MM.1S (cell line): Measurements from ENCODE around the gene TEAD4.

Experiments
- DNase-seq: peaks from one replicate; pipeline ENCODE4 v3.0.0-alpha.2; 2015
- H2AFZ ChIP-seq: fragments of 300-600 bp; sonication (generic); 2 replicates; pipeline ENCODE4 v1.6.0; 2016; ENCODE audit warnings: antibody characterized with exemption, low read length
- H3F3A ChIP-seq: fragments of 300-600 bp; sonication (generic); 2 replicates; pipeline ENCODE4 v1.6.1; 2016; ENCODE audit warnings: mild to moderate bottlenecking, antibody characterized with exemption, low read length, moderate library complexity, mixed read lengths; ENCODE audit not compliant: insufficient read depth
- H3K27ac ChIP-seq: fragments of 300-600 bp; sonication (generic); 2 replicates; pipeline ENCODE4 v1.5.1; 2016; ENCODE audit warnings: mild to moderate bottlenecking, low read length
- H3K27me3 ChIP-seq: fragments of 300-600 bp; sonication (generic); replicated peaks from 2 replicates; pipeline ENCODE4 v1.6.0; 2016; ENCODE audit warnings: low read length; ENCODE audit not compliant: insufficient read depth
- H3K36me3 ChIP-seq: fragments of 300-600 bp; sonication (generic); replicated peaks from 2 replicates; pipeline ENCODE4 v1.6.1; 2016; ENCODE audit warnings: mild to moderate bottlenecking, low read length, mixed read lengths; ENCODE audit not compliant: insufficient read depth
- H3K4me1 ChIP-seq: fragments of 300-600 bp; sonication (generic); 2 replicates; pipeline ENCODE4 v1.6.1; 2016; ENCODE audit warnings: low read length, mixed read lengths
- H3K4me2 ChIP-seq: fragments of 300-600 bp; sonication (generic); 2 replicates; pipeline ENCODE4 v1.6.0; 2016; ENCODE audit warnings: low read depth, low read length
- H3K4me3 ChIP-seq: fragments of 300-600 bp; sonication (generic); 2 replicates; pipeline ENCODE4 v1.5.1; 2016; ENCODE audit warnings: low read length, mixed read lengths
- H3K79me2 ChIP-seq: fragments of 300-600 bp; sonication (generic); 2 replicates; pipeline ENCODE4 v1.6.1; 2016; ENCODE audit warnings: mixed run types, low read length, mixed read lengths
- H3K9ac ChIP-seq: fragments of 300-600 bp; sonication (generic); 2 replicates; pipeline ENCODE4 v1.6.1; 2016; ENCODE audit warnings: low read length, mixed read lengths
- H3K9me2 ChIP-seq: fragments of 300-600 bp; sonication (generic); replicated peaks from 2 replicates; pipeline ENCODE4 v1.6.1; 2016; ENCODE audit warnings: mild to moderate bottlenecking, low read length, mixed read lengths; ENCODE audit not compliant: insufficient read depth
- H3K9me3 ChIP-seq: fragments of 300-600 bp; sonication (generic); replicated peaks from 2 replicates; pipeline ENCODE4 v1.6.1; 2016; ENCODE audit warnings: mild to moderate bottlenecking, low read length, mixed read lengths; ENCODE audit not compliant: insufficient read depth
- H4K20me1 ChIP-seq: fragments of 300-600 bp; sonication (generic); 2 replicates; pipeline ENCODE4 v1.6.1; 2016; ENCODE audit warnings: mild to moderate bottlenecking, low read length, moderate library complexity, mixed read lengths; ENCODE audit not compliant: insufficient read depth
- EZH2 ChIP-seq: fragments of 300-600 bp; sonication (generic); optimal IDR thresholded peaks from 2 replicates; pipeline ENCODE3; 2017; ENCODE audit warnings: low read depth, mild to moderate bottlenecking, antibody characterized with exemption, low read length, mixed read lengths
- EZH2phosphoT487 ChIP-seq: fragments of 300-600 bp; sonication (generic); IDR thresholded peaks from 2 replicates; pipeline ENCODE4 v1.6.1; 2018; ENCODE audit warnings: antibody characterized with exemption, low read length
- TF ChIP-seq, protein P1 (sequence below): fragments of 300-600 bp; sonication (generic); IDR thresholded peaks from 2 replicates; pipeline ENCODE4 v1.5.1; 2016; ENCODE audit warnings: antibody characterized with exemption, low read length, mixed read lengths

Gene TEAD4

DNA sequence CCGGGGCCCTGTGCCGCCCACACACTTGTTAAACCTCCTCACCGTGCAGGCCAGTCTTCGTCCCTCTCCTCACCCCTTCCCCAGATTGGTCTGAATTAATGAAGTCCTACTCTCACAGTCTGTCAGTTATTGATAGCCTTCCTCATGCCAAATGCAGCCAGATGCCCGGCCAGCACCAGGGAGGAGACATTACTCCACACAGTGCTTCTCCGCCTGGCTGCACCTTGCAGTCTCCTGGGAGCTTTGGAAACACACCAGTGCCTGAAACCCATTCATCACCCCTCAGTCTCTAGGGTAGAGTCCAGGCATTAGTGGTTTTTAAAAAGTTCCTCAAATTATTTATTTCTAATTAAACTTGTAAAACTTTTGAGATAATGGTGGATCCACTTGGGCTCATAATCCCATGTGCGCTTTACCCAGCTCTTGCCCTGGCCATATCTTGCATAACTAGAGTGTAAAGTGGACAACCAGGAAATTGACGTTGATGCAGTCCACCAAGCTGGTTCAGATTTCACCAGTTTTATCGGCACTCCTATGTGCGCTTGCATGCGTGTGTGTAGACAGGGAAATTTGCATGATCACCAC lies 79.8 kb downstream of the TEAD4 start:
- H2AFZ ChIP-seq = no peak overlapping the region
- H3K36me3 ChIP-seq = no peaks in the 10 kb centered on the region
- TF ChIP-seq EZH2 (no peak), EZH2phosphoT487 (no peak)
- TF ChIP-seq, protein P1, sequence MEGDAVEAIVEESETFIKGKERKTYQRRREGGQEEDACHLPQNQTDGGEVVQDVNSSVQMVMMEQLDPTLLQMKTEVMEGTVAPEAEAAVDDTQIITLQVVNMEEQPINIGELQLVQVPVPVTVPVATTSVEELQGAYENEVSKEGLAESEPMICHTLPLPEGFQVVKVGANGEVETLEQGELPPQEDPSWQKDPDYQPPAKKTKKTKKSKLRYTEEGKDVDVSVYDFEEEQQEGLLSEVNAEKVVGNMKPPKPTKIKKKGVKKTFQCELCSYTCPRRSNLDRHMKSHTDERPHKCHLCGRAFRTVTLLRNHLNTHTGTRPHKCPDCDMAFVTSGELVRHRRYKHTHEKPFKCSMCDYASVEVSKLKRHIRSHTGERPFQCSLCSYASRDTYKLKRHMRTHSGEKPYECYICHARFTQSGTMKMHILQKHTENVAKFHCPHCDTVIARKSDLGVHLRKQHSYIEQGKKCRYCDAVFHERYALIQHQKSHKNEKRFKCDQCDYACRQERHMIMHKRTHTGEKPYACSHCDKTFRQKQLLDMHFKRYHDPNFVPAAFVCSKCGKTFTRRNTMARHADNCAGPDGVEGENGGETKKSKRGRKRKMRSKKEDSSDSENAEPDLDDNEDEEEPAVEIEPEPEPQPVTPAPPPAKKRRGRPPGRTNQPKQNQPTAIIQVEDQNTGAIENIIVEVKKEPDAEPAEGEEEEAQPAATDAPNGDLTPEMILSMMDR = no peak
- H3K9ac ChIP-seq = no peak overlapping the region
- no peak overlapping the region for H3K4me3 ChIP-seq
- no peaks in the 10 kb centered on the region for H3K27me3 ChIP-seq
- DNase-seq = no peak
- no peaks in the 10 kb centered on the region for H3F3A ChIP-seq
- H3K27ac ChIP-seq = no peak overlapping the region
- H3K4me2 ChIP-seq = no peak overlapping the region
- H4K20me1 ChIP-seq = no peaks in the 10 kb centered on the region
- no peaks in the 10 kb centered on the region for H3K9me2 ChIP-seq
- H3K4me1 ChIP-seq = no peaks in the 10 kb centered on the region
- no peaks in the 10 kb centered on the region for H3K79me2 ChIP-seq
- H3K9me3 ChIP-seq = no peaks in the 10 kb centered on the region

DNA sequence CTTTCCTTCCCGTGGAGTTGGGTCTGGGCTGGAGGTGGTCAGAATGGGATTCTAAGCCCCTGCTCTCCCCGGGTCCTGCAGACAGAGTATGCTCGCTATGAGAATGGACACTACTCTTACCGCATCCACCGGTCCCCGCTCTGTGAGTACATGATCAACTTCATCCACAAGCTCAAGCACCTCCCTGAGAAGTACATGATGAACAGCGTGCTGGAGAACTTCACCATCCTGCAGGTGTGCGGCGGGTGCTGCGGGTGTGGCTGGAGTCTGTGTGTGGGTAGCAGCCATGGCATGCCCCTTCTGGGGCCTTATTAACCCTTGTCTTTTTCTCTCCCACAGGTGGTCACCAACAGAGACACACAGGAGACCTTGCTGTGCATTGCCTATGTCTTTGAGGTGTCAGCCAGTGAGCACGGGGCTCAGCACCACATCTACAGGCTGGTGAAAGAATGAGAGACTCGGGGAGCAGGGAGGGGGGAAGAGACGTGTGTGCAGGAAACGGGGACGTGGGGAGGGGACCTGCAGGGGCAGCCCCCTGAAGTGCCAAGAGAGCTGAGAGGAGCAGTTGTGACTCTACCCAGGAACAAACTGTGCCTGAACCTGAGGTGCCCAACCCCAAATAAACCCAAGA lies 80.9 kb downstream of the TEAD4 start:
- DNase-seq = no peak
- Histone ChIP-seq H3K9me3 (no peaks in the 10 kb centered on the region), H3K36me3 (no peaks in the 10 kb centered on the region), H3K27ac (no peak overlapping the region), H3K9ac (no peak overlapping the region), H3K27me3 (no peaks in the 10 kb centered on the region), H3F3A (no peaks in the 10 kb centered on the region), H4K20me1 (no peaks in the 10 kb centered on the region), H3K4me3 (no peak overlapping the region), H3K4me2 (no peak overlapping the region), H2AFZ (no peak overlapping the region), H3K9me2 (no peaks in the 10 kb centered on the region), H3K79me2 (no peaks in the 10 kb centered on the region), H3K4me1 (no peaks in the 10 kb centered on the region)
- TF ChIP-seq, protein P1 = no peak
- TF ChIP-seq EZH2phosphoT487 = no peak
- TF ChIP-seq EZH2 = no peak

DNA sequence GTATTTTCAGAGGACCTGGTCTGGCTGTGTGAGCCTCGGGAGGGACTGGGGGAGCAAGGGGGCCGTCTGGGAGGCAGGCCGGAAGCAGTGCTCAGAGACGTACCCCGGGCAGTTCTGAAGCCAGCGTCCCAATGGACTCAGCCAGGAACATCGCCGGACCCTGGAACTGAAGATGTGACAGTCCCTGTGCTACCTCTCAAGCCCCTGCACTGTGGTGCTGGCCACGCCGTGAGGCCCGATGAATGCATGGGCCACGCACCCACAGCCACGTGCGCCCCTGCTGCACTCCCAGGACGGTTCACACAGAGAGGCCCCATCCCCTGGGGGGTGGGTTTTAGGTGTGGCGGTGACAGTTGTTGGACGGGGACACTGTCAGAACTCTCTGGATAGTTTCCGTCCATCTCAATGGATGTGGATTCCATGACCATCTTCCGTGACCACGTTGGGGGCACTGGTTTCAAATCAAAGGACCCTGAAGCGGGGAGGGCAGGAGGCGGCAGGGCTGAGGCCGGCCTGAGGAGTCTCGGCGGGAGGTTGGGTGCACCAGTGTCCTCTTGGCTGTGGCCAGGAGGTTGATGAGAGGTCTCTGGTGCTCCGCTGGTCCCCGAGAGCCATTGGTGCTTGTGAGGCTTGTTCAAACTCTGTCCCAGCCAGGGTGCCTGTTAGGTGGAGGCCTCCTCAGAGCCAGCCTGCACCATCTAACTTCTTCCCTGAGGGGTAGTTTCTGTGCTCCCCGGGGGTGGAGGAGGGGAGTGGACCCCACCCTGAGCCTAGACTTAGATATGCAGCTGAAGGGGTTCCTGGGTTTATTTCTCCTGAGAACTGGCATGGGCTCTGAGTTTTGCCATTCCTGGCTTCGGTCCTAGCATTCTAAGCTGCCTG lies 81.7 kb downstream of the TEAD4 start:
- no peaks in the 10 kb centered on the region for H3K4me1 ChIP-seq
- H3K36me3 ChIP-seq = no peaks in the 10 kb centered on the region
- no peak overlapping the region for H2AFZ ChIP-seq
- no peaks in the 10 kb centered on the region for H3K79me2 ChIP-seq
- DNase-seq = no peak
- no peak for TF ChIP-seq EZH2
- TF ChIP-seq EZH2phosphoT487 = no peak
- TF ChIP-seq, protein P1 = no peak
- no peaks in the 10 kb centered on the region for H3K27me3 ChIP-seq
- no peak overlapping the region for H3K9ac ChIP-seq
- no peak overlapping the region for H3K4me2 ChIP-seq
- H3K27ac ChIP-seq = no peak overlapping the region
- H3K4me3 ChIP-seq = no peak overlapping the region
- H3F3A ChIP-seq = no peaks in the 10 kb centered on the region
- no peaks in the 10 kb centered on the region for H3K9me2 ChIP-seq
- H3K9me3 ChIP-seq = no peaks in the 10 kb centered on the region
- no peaks in the 10 kb centered on the region for H4K20me1 ChIP-seq
